Renal pelvis (tissue), 4 donors: Measurements from ENCODE around the gene GRIK4. TPM values are rescaled to one million over a fixed set of nuclear protein-coding genes. Genes with fewer than 3 reads are reported as not detected.

ENCODE experiments used
- DNase-seq: peaks from one replicate; pipeline ENCODE4 v3.0.0-alpha.2; 2013
- polyA plus RNA-seq, 3 donors: library from polyadenylated mRNA; unstranded; fragments of 120-200 nt; gene quantifications; one replicate each; pipeline ENCODE4 v1.2.1, GENCODE V29; 2013; ENCODE audit not compliant: insufficient read length in 3 of 3

The GRIK4 gene
- polyA plus RNA-seq, 3 donors: 0.86 to 1.7 (median 1.0) TPM

DNA sequence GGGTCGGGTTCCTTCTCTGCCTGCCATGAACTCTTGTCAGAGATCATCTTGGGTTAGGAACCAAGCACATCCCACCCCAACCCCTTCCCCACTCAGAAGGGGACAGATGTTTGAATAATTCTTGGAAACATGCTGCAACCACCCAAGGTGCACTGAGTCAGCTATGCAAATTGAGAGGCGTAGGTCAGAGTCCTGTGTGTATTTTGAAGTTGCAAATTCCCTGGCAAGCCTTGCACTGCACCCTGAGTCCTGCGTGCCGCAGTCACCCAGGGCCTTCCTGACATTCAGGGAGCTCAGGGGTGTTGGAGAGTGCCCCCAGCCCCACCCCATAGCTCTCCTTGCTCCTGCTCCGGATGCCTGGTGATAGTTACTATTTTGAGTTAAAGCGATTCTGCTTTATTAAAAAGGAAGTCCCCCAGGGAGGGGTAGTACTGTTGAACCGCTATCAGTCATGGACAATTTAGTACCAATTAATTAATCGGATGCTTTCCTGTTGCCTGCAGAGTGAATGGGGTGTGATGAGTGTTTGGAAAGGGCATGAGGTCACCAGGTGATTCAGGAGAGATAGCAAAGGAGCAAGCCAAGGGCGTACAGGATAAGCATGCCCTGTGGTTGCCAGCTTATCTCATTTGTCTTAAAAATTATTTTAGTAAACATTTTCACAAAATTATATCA, 123.7 kb downstream of the GRIK4 start:
- DNase-seq: no peak

DNA sequence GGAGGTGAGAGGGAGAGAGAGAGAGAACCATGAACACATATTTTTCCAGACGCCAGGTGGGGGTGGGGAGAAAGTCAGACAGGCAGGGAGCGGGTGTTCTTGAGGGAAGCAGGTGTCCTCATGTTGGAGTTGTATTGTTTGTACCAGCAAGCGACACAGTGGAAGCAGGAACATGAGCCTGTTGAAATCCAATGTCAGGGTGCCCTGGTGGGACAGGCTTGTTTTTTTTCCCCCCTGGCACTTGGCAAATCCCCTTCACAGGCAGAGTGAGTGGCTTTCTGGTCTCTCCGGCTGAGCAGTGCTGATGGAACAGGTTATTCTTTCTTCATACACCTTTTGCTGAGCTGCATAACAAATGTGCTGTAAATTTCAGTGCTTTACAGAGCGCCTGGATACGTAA, 125.6 kb downstream of the GRIK4 start:
- no peak for DNase-seq

DNA sequence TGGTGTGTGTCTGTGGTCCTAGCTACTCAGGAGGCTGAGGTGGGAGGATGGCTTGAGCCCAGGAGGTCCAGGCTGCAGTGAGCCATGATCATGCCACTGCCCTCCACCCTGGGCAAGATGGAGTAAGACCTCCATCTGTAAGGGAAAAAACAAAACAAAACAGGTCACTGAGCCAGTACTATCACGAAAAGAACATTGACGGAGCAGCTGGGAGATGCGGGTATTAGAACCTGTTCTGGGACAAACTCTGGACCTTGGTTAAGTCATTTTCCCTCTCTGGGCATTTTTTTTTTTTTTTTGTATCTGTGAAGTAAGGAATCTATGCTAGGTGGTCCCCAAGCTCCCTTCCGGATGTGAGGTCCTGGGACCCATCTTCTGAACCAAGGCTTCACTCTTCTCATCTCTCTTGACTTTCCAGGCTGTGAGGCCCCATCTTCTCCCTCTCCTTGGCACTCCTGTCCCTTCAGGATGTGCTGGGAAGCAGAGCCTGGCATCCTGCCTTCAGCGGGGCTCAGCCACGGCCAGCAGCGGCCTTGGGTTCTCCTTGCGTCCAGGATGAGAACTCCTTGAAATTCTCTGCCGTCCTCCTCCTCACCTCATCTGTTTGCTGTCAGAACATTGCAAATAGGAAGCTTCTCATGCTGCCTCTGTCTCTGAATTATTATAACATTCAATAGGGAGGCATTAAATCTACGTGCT, 130.8 kb downstream of the GRIK4 start:
- no peak for DNase-seq

DNA sequence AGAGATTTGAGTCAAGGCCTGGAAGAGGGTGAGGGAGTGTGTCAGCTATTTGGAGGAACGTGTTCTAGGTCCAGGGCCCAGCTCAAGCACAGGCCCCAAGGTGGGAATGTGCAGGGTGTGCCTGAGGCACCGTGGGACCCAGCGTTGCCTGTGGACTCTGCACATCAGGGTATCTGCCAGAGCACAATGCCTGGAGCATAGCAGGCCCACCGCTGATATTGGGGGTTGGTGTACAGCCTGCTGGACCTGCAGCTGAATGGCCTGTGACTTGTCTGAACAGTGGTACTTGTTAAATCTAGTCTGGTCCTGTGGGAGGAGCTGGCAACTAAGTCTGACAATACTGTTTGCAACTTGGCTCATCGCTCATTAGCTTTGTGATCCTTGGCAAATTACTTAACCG, 131.7 kb downstream of the GRIK4 start:
- DNase-seq: no peak

GRCh38 chr11:120645639-120646038, 134.1 kb downstream of the GRIK4 start:
- DNase-seq: peak; percentile 86

DNA sequence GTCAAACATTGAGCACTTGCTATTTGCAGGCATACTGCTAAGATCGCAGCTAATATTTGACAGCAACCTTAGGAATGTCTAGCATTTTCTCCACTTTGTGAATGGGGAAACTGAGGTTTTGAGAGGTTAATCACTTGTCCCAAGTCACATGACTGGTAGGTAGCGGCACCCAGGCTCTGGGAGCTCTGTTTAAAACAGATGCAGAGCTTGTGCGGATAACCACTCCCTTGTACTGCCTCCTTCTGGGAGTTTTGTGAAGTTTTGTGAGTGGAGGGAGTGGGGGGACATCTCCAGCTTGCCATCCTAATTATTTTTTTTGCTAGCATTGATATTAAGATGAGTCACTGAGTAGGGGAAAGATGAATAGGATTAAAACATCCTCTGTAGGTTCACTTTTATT, 134.7 kb downstream of the GRIK4 start:
- no peak for DNase-seq

DNA sequence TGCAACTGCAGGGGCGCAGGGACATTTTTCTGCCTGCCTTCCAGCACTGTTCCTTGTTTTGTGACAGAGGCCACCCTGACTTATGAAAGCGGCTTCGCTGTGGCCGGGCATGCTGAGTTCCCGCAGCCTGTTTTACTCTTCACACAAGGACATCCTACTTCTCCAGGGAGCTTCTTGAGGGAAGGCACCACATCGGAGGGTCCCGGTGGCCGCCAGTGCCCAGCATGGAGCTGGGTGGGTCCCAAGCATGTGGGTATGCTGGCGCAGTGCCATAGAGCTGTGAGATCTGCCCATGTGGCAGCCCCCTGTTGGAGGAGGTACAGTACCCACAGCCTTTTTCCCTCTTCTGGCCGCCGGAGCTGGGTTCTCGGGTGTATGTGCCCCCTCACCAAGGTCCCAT, 136.1 kb downstream of the GRIK4 start:
- DNase-seq: no peak

DNA sequence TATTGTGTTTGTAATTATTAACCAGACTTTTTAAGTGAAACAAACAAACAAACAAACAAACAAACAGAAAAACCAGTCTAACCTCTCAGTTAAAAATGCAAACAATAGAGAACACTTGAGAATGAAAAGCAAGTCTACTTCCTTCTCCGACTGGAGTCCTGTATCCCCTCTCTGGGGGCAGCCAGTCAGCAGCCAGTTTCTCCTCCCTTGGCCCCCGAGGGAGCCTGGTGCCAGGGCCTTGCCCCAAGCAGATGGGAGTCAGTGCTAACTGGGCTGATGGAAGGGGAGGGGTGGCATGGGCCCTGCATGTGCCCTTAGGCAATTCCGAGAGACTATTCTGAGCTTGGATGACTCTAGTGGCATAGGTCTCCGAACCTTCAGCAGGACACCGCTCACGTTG, 137.2 kb downstream of the GRIK4 start:
- DNase-seq: no peak

- DNase-seq: no peak
These were observed 137.8 kb downstream of the GRIK4 start for GRCh38 chr11:120649316-120649715.

DNA sequence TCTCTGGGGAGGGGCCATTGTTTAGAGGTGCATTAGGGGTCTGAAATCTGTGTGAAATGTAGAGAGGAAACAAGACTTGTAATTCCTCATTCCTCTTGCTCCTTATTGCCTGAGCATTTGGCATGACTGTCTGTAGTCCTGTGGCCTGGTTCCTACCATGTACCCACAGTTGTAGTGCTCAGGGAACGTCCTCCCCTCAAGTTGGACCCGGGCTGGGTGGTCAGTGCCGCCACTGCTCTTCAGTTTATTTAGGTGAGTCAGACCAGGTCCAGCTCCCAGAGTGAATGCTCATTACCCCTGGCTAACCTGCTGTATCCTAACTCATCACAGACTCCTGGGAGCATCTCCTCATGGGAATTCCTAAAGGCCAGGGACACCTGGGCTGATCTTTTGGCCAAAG, 139.8 kb downstream of the GRIK4 start:
- no peak for DNase-seq

- DNase-seq: no peak
These were observed 140.3 kb downstream of the GRIK4 start for GRCh38 chr11:120651836-120652235.

GRCh38 chr11:120652705-120653335, 141.3 kb downstream of the GRIK4 start:
- DNase-seq: no peak

- no peak for DNase-seq
These were observed 144.0 kb downstream of the GRIK4 start for GRCh38 chr11:120655589-120655988.

- DNase-seq: no peak
These were observed 145.9 kb downstream of the GRIK4 start for GRCh38 chr11:120657306-120658070.

DNA sequence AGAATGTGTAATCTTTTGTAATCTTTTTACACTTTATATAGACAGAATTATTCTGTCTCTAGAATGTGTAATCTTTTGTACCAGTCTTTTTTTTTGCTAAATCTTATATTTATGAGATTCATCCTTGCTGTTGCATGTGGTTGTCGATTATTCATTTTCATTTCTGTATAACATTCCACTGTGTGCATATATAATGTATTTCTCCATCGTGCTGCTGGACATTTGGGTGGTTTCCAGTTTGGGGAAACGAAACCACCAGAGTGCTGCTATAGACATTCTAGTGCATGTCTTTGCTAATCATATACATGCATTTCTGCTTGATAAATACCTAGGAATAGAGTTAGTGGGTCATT, 146.5 kb downstream of the GRIK4 start:
- no peak for DNase-seq

GRCh38 chr11:120659076-120659475, 147.5 kb downstream of the GRIK4 start:
- DNase-seq: no peak

GRCh38 chr11:120660024-120660565, 148.5 kb downstream of the GRIK4 start:
- no peak for DNase-seq

DNA sequence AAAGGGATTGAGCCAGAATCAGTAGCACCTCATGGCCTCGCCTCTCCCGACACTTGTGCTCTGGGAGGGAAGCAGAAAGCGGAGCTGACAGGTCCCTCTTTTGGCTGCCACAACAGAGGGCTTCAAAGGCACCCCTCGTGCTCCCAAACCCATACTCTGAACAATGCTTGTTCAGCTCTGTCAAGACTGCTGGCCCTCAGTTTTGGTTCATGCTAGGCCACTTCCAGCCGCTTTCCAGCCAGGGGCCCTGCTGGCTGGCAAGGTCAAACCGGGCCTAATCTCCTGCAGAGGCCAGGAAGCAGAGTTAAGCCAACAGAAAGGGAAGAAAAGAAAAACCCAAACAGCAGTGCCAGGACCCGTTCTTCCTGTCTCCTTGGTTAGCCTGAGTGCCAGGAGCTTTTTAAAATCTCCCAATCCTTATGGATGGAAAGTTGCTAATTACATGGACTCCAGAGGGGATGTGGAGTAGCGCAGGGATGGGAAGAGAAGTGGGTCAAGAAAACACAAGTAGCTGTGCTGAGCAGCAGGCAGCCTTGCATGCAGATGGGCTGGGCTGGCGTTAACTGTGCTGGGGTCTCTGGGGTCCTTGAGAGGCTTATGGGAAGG, 150.6 kb downstream of the GRIK4 start:
- DNase-seq: no peak

GRCh38 chr11:120663142-120663541, 151.6 kb downstream of the GRIK4 start:
- DNase-seq: no peak

- no peak for DNase-seq
These were observed 154.6 kb downstream of the GRIK4 start for GRCh38 chr11:120666121-120666639.

GRCh38 chr11:120667281-120667680, 155.7 kb downstream of the GRIK4 start:
- peak; percentile 43 for DNase-seq

GRCh38 chr11:120667934-120668333, 156.4 kb downstream of the GRIK4 start:
- no peak for DNase-seq
